Measurements from ENCODE around the gene GLTPD2.

- TF ChIP-seq TAF1 (IDR thresholded peaks at IDR 0.05; ENCODE audit: low read depth, low read length) (no peak), POLR2A (IDR thresholded peaks at IDR 0.05; ENCODE audit: low read depth, low read length) (no peak), POLR2AphosphoS5 (IDR thresholded peaks at IDR 0.05; ENCODE audit: low read depth, low read length) (no peak), SPI1 (IDR thresholded peaks at IDR 0.05; ENCODE audit: low read depth, low read length) (no peak), PAX5 (IDR thresholded peaks at IDR 0.05; ENCODE audit: insufficient read depth, low read length, severe bottlenecking) (no peak), POU2F2 (IDR thresholded peaks at IDR 0.05; ENCODE audit: low read depth, low read length) (no peak)
These were observed 3.3 kb upstream of the GLTPD2 start for GRCh38 chr17:4785311-4786105.
